Breast epithelium (tissue), 4 donors: Measurements from ENCODE around the gene CEP112. TPM values are rescaled to one million over a fixed set of nuclear protein-coding genes. Genes with fewer than 3 reads are reported as not detected.

ENCODE experiments used
- DNase-seq, 2 donors: peaks; one replicate each; pipeline ENCODE4 v3.0.0-alpha.2; 2019; ENCODE audit warnings: low spot score in 2 of 2
- H3K27ac ChIP-seq, 2 donors: fragments of 200-600 bp; sonication (generic) in 1 of 2; one replicate each; pipeline ENCODE4 v1.5.1; 2016 to 2019; ENCODE audit warnings: mild to moderate bottlenecking in 1 of 2
- H3K27me3 ChIP-seq, 2 donors: fragments of 200-600 bp; sonication (generic) in 1 of 2; one replicate each; pipeline versions ENCODE4 v1.5.1 to v1.6.0; 2017 to 2019; ENCODE audit warnings: control low read depth in 1 of 2, mild to moderate bottlenecking in 1 of 2
- H3K36me3 ChIP-seq: fragments of 200-600 bp; one replicate; pipeline ENCODE4 v1.5.1; 2019
- H3K4me1 ChIP-seq, 2 donors: fragments of 200-600 bp; sonication (generic); one replicate each; pipeline ENCODE4 v1.5.1; 2016 to 2019; ENCODE audit warnings: control low read depth in 1 of 2
- H3K4me3 ChIP-seq, 3 donors: fragments of 200-600 bp; sonication (generic); 1 replicate in 2 of 3; 2 replicates in 1 of 3; pipeline ENCODE4 v1.5.1; 2016 to 2019; ENCODE audit warnings: mild to moderate bottlenecking in 3 of 3, moderate library complexity in 2 of 3
- H3K9me3 ChIP-seq, 2 donors: fragments of 200-600 bp; sonication (generic) in 1 of 2; one replicate each; pipeline ENCODE4 v1.5.1; 2016 to 2019; ENCODE audit warnings: control low read depth in 1 of 2
- CTCF ChIP-seq, 3 donors: fragments of 450-650 bp; IDR thresholded peaks; one replicate each; pipeline ENCODE4 v1.5.1; 2016 to 2017; ENCODE audit warnings: antibody characterized with exemption in 3 of 3, mild to moderate bottlenecking in 3 of 3, moderate library complexity in 3 of 3
- POLR2A ChIP-seq: fragments of 450-650 bp; IDR thresholded peaks from one replicate; pipeline ENCODE4 v1.6.1; 2016; ENCODE audit warnings: antibody characterized with exemption, mild to moderate bottlenecking, moderate library complexity
- POLR2AphosphoS5 ChIP-seq, 3 donors: sonication (generic); formaldehyde crosslinking; IDR thresholded peaks; one replicate each; pipeline ENCODE4 v1.6.1; 2017; ENCODE audit warnings: antibody characterized with exemption in 3 of 3
- intact Hi-C: fragments of 100-400 bp; cut with DNase I; formaldehyde crosslinking; loops from one replicate; pipeline ENCODE4 v1.15.1; 2023; ENCODE audit warnings: low total_unique reads
- total RNA-seq, 3 donors: library from RNA; depleted of rRNA; stranded (reverse); fragments of >200 nt; gene quantifications; one replicate each; pipeline ENCODE4 v1.1.0, GENCODE V29; 2016

Gene CEP112
- total RNA-seq, 3 donors from 2014 or later: 12.9 to 27.2 (median 18.0) TPM

GRCh38 chr17:66054242-66054641, 137.7 kb downstream of the CEP112 start:
- Histone ChIP-seq H3K27ac (no peak overlapping the region), H3K9me3 (no peaks in the 10 kb centered on the region), H3K36me3 (no peaks in the 10 kb centered on the region), H3K4me1 (no peaks in the 10 kb centered on the region), H3K4me3 (no peak overlapping the region), H3K27me3 (no peaks in the 10 kb centered on the region)
- DNase-seq: no peak
- TF ChIP-seq POLR2AphosphoS5 (IDR thresholded peaks at IDR 0.05): no peak
- TF ChIP-seq POLR2A: no peak
- no peak for TF ChIP-seq CTCF (IDR thresholded peaks at IDR 0.05)
- intact Hi-C loops: no loop called here

GRCh38 chr17:66044083-66044482, 147.8 kb downstream of the CEP112 start:
- Histone ChIP-seq H3K27ac (no peak overlapping the region), H3K9me3 (no peaks in the 10 kb centered on the region), H3K4me1 (no peaks in the 10 kb centered on the region), H3K4me3 (no peak overlapping the region), H3K27me3 (no peaks in the 10 kb centered on the region), H3K36me3 (no peaks in the 10 kb centered on the region)
- DNase-seq: no peak
- intact Hi-C loops: no loop called here
- TF ChIP-seq POLR2A (no peak), CTCF (IDR thresholded peaks at IDR 0.05) (no peak), POLR2AphosphoS5 (IDR thresholded peaks at IDR 0.05) (no peak)

- Histone ChIP-seq H3K4me1 (no peaks in the 10 kb centered on the region), H3K4me3 (no peak overlapping the region), H3K27ac (no peak overlapping the region), H3K36me3 (no peaks in the 10 kb centered on the region), H3K27me3 (no peaks in the 10 kb centered on the region), H3K9me3 (no peaks in the 10 kb centered on the region)
- intact Hi-C loops: no loop called here
- TF ChIP-seq POLR2AphosphoS5 (IDR thresholded peaks at IDR 0.05) (no peak), CTCF (IDR thresholded peaks at IDR 0.05) (no peak), POLR2A (no peak)
- no peak for DNase-seq
Measured at GRCh38 chr17:66043419-66043818, 148.5 kb downstream of the CEP112 start.

GRCh38 chr17:66040402-66040801, 151.5 kb downstream of the CEP112 start:
- intact Hi-C loops: no loop called here
- DNase-seq: no peak
- Histone ChIP-seq H3K27me3 (no peaks in the 10 kb centered on the region), H3K36me3 (no peaks in the 10 kb centered on the region), H3K4me1 (no peaks in the 10 kb centered on the region), H3K4me3 (no peak overlapping the region), H3K9me3 (no peaks in the 10 kb centered on the region), H3K27ac (no peak overlapping the region)
- TF ChIP-seq POLR2A: no peak
- no peak for TF ChIP-seq POLR2AphosphoS5 (IDR thresholded peaks at IDR 0.05)
- no peak for TF ChIP-seq CTCF (IDR thresholded peaks at IDR 0.05)

- no peaks in the 10 kb centered on the region for H3K27me3 ChIP-seq
- H3K4me1 ChIP-seq: no peaks in the 10 kb centered on the region
- no peaks in the 10 kb centered on the region for H3K9me3 ChIP-seq
- no peaks in the 10 kb centered on the region for H3K36me3 ChIP-seq
- H3K27ac ChIP-seq: no peak overlapping the region
- DNase-seq: no peak
- no peak for TF ChIP-seq POLR2AphosphoS5 (IDR thresholded peaks at IDR 0.05)
- no peak for TF ChIP-seq CTCF (IDR thresholded peaks at IDR 0.05)
- no peak for TF ChIP-seq POLR2A
- intact Hi-C loops: no loop called here
- H3K4me3 ChIP-seq: no peak overlapping the region
Measured at GRCh38 chr17:66038125-66038524, 153.8 kb downstream of the CEP112 start.
